KMS-11 (cell line): ENCODE measurements around the gene HRH4.

Experiments used
- H2AFZ ChIP-seq: fragments of 200-600 bp; sonication (generic); 2 replicates; pipeline ENCODE4 v1.6.1; 2016; ENCODE audit warnings: antibody characterized with exemption, mixed run types, low read depth
- H3K27ac ChIP-seq: fragments of 200-600 bp; sonication (generic); 2 replicates; pipeline ENCODE4 v1.6.1; 2016; ENCODE audit warnings: mild to moderate bottlenecking, mixed run types
- H3K27me3 ChIP-seq: fragments of 200-600 bp; sonication (generic); 2 replicates; pipeline ENCODE4 v1.6.1; 2017; ENCODE audit warnings: mild to moderate bottlenecking, low read depth, mixed run types, moderate library complexity; ENCODE audit not compliant: insufficient read depth
- H3K36me3 ChIP-seq: fragments of 200-600 bp; sonication (generic); 2 replicates; pipeline ENCODE4 v1.6.1; 2017; ENCODE audit warnings: mild to moderate bottlenecking, mixed run types; ENCODE audit not compliant: insufficient read depth
- H3K4me1 ChIP-seq: fragments of 200-600 bp; sonication (generic); 2 replicates; pipeline ENCODE4 v1.6.1; 2016; ENCODE audit warnings: mild to moderate bottlenecking, low read depth, mixed run types; ENCODE audit not compliant: poor library complexity, severe bottlenecking
- H3K4me2 ChIP-seq: fragments of 200-600 bp; sonication (generic); 2 replicates; pipeline ENCODE4 v1.7.0; 2016; ENCODE audit warnings: mild to moderate bottlenecking, mixed run types
- H3K4me3 ChIP-seq: fragments of 200-600 bp; sonication (generic); IDR thresholded peaks from 2 replicates; pipeline ENCODE4 v1.6.1; 2017; ENCODE audit warnings: low read depth, low read length, mixed read lengths; ENCODE audit not compliant: insufficient read depth
- H3K79me2 ChIP-seq: fragments of 200-600 bp; sonication (generic); 2 replicates; pipeline ENCODE4 v1.6.1; 2016; ENCODE audit warnings: low read depth, mixed run types; ENCODE audit not compliant: insufficient read depth
- H3K9ac ChIP-seq: fragments of 200-600 bp; sonication (generic); 2 replicates; pipeline ENCODE4 v1.6.1; 2016; ENCODE audit warnings: mild to moderate bottlenecking, mixed run types
- H4K20me1 ChIP-seq: fragments of 200-600 bp; sonication (generic); 2 replicates; pipeline ENCODE4 v1.6.1; 2016; ENCODE audit warnings: mild to moderate bottlenecking, mixed run types; ENCODE audit not compliant: insufficient read depth
- CTCF ChIP-seq: fragments of 200-600 bp; sonication (generic); conservative IDR thresholded peaks from 2 replicates; pipeline ENCODE4 v1.6.1; 2017; ENCODE audit warnings: low read depth, mild to moderate bottlenecking, antibody characterized with exemption, low read length, moderate library complexity, mixed read lengths

Gene HRH4

DNA sequence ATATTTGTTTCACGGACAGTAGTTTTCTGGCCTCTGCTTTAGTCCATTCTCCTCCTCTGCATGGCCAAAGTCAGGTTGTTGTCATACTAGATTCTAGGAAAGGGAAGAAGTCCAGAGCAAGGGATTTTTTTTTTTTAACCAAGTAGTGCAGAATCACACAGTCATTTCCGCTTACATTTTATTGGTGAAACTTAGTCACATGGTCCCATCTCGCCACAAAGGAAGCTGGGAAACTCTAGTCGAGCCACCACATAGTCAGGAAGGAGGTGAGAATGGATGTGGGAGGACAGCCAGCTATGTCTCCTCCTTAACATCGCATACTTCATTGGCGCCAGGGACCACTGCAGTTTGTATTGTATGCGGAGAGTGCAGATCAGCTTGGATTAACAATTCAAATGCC lies 10.4 kb downstream of the HRH4 start:
- Histone ChIP-seq H3K36me3 (no peaks in the 10 kb centered on the region), H3K9ac (no peak overlapping the region), H2AFZ (no peak overlapping the region), H3K27me3 (no peaks in the 10 kb centered on the region), H3K4me2 (no peak overlapping the region), H3K27ac (no peak overlapping the region), H3K79me2 (no peaks in the 10 kb centered on the region), H4K20me1 (no peaks in the 10 kb centered on the region), H3K4me1 (peaks cover 33% of the 10 kb centered on the region), H3K4me3 (no peak overlapping the region)
- no peak for TF ChIP-seq CTCF

GRCh38 chr18:24472591-24472990 lies 12.2 kb downstream of the HRH4 start:
- no peak for TF ChIP-seq CTCF
- Histone ChIP-seq H4K20me1 (no peaks in the 10 kb centered on the region), H3K4me1 (peaks cover 35% of the 10 kb centered on the region), H3K9ac (no peak overlapping the region), H3K27me3 (no peaks in the 10 kb centered on the region), H3K36me3 (no peaks in the 10 kb centered on the region), H3K27ac (no peak overlapping the region), H3K4me2 (no peak overlapping the region), H3K4me3 (no peak overlapping the region), H2AFZ (no peak overlapping the region), H3K79me2 (no peaks in the 10 kb centered on the region)

GRCh38 chr18:24474406-24474805 lies 14.0 kb downstream of the HRH4 start:
- Histone ChIP-seq H3K9ac (no peak overlapping the region), H3K27me3 (no peaks in the 10 kb centered on the region), H3K4me3 (no peak overlapping the region), H3K36me3 (no peaks in the 10 kb centered on the region), H3K27ac (no peak overlapping the region), H3K79me2 (no peaks in the 10 kb centered on the region), H4K20me1 (no peaks in the 10 kb centered on the region), H2AFZ (no peak overlapping the region), H3K4me1 (peaks cover 35% of the 10 kb centered on the region), H3K4me2 (no peak overlapping the region)
- TF ChIP-seq CTCF, result no peak

DNA sequence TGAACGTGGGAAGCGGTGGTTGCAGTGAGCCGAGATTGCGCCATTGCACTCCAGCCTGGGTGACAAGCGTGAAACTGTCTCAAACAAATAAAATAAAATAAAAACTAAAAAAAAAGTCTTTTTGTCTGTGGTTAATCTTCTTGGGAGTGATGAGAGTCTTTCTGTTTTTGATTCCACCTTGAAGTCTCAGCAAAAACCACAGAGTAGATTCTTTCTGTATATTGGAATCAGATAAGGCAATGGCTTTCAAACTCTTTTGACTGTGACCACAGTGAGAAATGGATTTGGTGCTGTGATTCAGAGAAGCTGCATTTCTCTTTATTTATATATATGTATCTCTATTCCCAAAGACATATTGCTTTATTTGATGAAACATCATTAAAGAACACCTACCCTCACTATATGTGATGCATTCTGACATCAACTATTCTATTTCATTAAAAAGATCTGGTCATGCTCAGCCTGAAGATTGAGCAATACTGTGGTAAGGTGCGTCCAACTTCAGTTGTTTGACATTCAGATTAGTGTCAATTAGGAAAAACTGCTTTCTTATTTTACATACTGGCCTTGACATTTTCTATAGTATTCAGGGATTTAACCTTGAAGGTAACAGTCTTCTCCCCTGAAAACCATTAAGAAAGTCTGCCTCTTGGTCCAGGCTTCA lies 15.6 kb downstream of the HRH4 start:
- H3K79me2 ChIP-seq, result no peaks in the 10 kb centered on the region
- H3K4me3 ChIP-seq, result no peak overlapping the region
- no peaks in the 10 kb centered on the region for H3K27me3 ChIP-seq
- peak overlapping the region; percentile 26; the same call in 1 of the 2 replicates for H3K27ac ChIP-seq
- H3K36me3 ChIP-seq, result no peaks in the 10 kb centered on the region
- peak overlapping the region; percentile 46 for H3K4me2 ChIP-seq
- H2AFZ ChIP-seq, result no peak overlapping the region; the same call in 1 of the 2 replicates
- TF ChIP-seq CTCF, result no peak
- peaks cover 35% of the 10 kb centered on the region for H3K4me1 ChIP-seq
- H3K9ac ChIP-seq, result no peak overlapping the region
- H4K20me1 ChIP-seq, result no peaks in the 10 kb centered on the region
